ENCODE results near the gene WWC1. TPM values are rescaled to one million over a fixed set of nuclear protein-coding genes. Genes with fewer than 3 reads are reported as not detected.

WWC1 gene
- total RNA-seq, 1 experiment from 2014 or later = 52.6 TPM

GRCh38 chr5:168411871-168412270 is 120.4 kb downstream of the WWC1 start (continued):
- TF ChIP-seq REST (IDR thresholded peaks at IDR 0.05; ENCODE audit: low read depth) = no peak
- TF ChIP-seq ZNF274 (IDR thresholded peaks at IDR 0.05; ENCODE audit: low read depth, low read length) = no peak
- no peak for TF ChIP-seq CTCF (IDR thresholded peaks at IDR 0.05 in 2 of 3, conservative IDR thresholded peaks at IDR 0.05 in 1 of 3; ENCODE audit: borderline replicate concordance in 1 of 3, insufficient read depth in 1 of 3, low read depth in 2 of 3, low read length in 2 of 3)
- TF ChIP-seq RAD21 (IDR thresholded peaks at IDR 0.05; ENCODE audit: low read depth) = no peak
- TF ChIP-seq JUND (IDR thresholded peaks at IDR 0.05) = no peak
- no peak for TF ChIP-seq POLR2A (IDR thresholded peaks at IDR 0.05; ENCODE audit: borderline replicate concordance, extremely low read depth, insufficient read depth, insufficient read length)

GRCh38 chr5:168413062-168413461 is 121.6 kb downstream of the WWC1 start:
- Histone ChIP-seq H2AFZ (ENCODE audit: low read depth, low read length, poor library complexity, severe bottlenecking) (no peak overlapping the region), H3K27ac (ENCODE audit: low read depth, low read length) (no peak overlapping the region), H3K36me3 (ENCODE audit: control insufficient read depth in 1 of 2, insufficient read depth in 2 of 2, low read length in 2 of 2) (peaks cover 6 to 42% of the 10 kb centered on the region in 2 experiments; a peak in 2 of 4 replicates), H3K4me1 (ENCODE audit: control insufficient read depth in 1 of 2, insufficient read depth in 2 of 2, low read length in 2 of 2) (peaks cover 46 to 59% of the 10 kb centered on the region in 2 experiments), H3K27me3 (ENCODE audit: insufficient read depth, low read length) (no peaks in the 10 kb centered on the region), H3K9ac (ENCODE audit: low read length) (no peak overlapping the region), H3K4me2 (ENCODE audit: low read length) (peak overlapping the region; percentile 48), H3K9me3 (ENCODE audit: control insufficient read depth in 1 of 2, insufficient read depth in 1 of 2, low read depth in 1 of 2, low read length in 2 of 2) (no peaks in the 10 kb centered on the region), H3K4me3 (replicated peaks in 1 of 2; ENCODE audit: low read depth in 1 of 2, low read length in 2 of 2) (no peak overlapping the region), H4K20me1 (ENCODE audit: insufficient read depth) (no peaks in the 10 kb centered on the region; the same call in 1 of the 2 replicates), H3K79me2 (ENCODE audit: insufficient read depth, low read length) (no peaks in the 10 kb centered on the region), H3K9me2 (ENCODE audit: insufficient read depth) (no peaks in the 10 kb centered on the region)
- DNase-seq (ENCODE audit: low read depth, low spot score) (peak; percentile 58), ATAC-seq (no peak)
- peak; percentile 46; the same call in 1 of the 2 replicates for TF ChIP-seq POLR2AphosphoS5 (IDR thresholded peaks at IDR 0.05; ENCODE audit: low read depth, low read length)
- no peak for TF ChIP-seq ATF3 (IDR thresholded peaks at IDR 0.05)
- TF ChIP-seq CBX3 (IDR thresholded peaks at IDR 0.05; ENCODE audit: low read depth) = 0 out of 2 replicates have a peak, but pooled peaks have one; percentile 45
- TF ChIP-seq MAX (IDR thresholded peaks at IDR 0.05) = peak; percentile 33; the same call in 1 of the 2 replicates
- TF ChIP-seq SRF (IDR thresholded peaks at IDR 0.05; ENCODE audit: low read depth) = no peak
- peak; percentile 68 for TF ChIP-seq SP1 (IDR thresholded peaks at IDR 0.05; ENCODE audit: low read depth)
- TF ChIP-seq JUND (IDR thresholded peaks at IDR 0.05) = peak; percentile 49
- 0 out of 2 replicates have a peak, but pooled peaks have one; percentile 34 for TF ChIP-seq FOSL1 (IDR thresholded peaks at IDR 0.05; ENCODE audit: low read depth)
- intact Hi-C loops (cut with micrococcal nuclease) = loop anchor here (5.0 kb wide), 1 partner anchor 121 kb away; the partner anchor contains the start of gene WWC1
- ChIA-PET CTCF (no interaction called here), RAD21 (ENCODE audit: low non-redundant PET in 1 of 2, low total read pairs in 2 of 2, uncharacterized antibody in 2 of 2, unreplicated experiment in 2 of 2) (no interaction called here), POLR2A (no interaction called here)
- no TSS peak for BruUV-seq (replicated peaks)
